Right ventricle myocardium superior (tissue), 1 donor: ENCODE results near the gene BRIX1. TPM values are rescaled to one million over a fixed set of nuclear protein-coding genes. Genes with fewer than 3 reads are reported as not detected.
"Not testable (repeated sequence)": the region's sequence is repeated elsewhere in the genome, so short reads cannot be mapped to it uniquely, and the experiment has no call there.

ENCODE experiments used
- ATAC-seq: fragments of 200-7000 bp; cut with Tn5 transposase; one replicate; pipeline ENCODE4 v1.9.1; 2020; ENCODE audit warnings: mild to moderate bottlenecking; ENCODE audit not compliant: poor library complexity
- DNase-seq: peaks from one replicate; pipeline ENCODE4 v3.0.0-alpha.2; 2020
- intact Hi-C: fragments of 100-400 bp; cut with DNase I; formaldehyde crosslinking; loops from one replicate; pipeline ENCODE4 v1.11.2; 2022
- total RNA-seq: library from RNA; stranded (reverse); fragmentation: NEBNext Ultra II Directional; extraction: Animal tissue kit (Norgen Biotek cat#: 25700); gene quantifications from one replicate; pipeline ENCODE4 v1.2.1, GENCODE V29; 2021
- donor health status: DM: no; HTN: yes; CAD: no; lungs with severe emphysema.

The BRIX1 gene
- total RNA-seq, 1 donor from 2014 or later = 9.0 TPM

GRCh38 chr5:34932947-34933346 lies 17.4 kb downstream of the BRIX1 start:
- DNase-seq (no peak), ATAC-seq (no peak)
- intact Hi-C loops = no loop called here

GRCh38 chr5:34941936-34942335 lies 26.4 kb downstream of the BRIX1 start:
- DNase-seq = no peak
- no peak for ATAC-seq
- intact Hi-C loops = no loop called here

DNA sequence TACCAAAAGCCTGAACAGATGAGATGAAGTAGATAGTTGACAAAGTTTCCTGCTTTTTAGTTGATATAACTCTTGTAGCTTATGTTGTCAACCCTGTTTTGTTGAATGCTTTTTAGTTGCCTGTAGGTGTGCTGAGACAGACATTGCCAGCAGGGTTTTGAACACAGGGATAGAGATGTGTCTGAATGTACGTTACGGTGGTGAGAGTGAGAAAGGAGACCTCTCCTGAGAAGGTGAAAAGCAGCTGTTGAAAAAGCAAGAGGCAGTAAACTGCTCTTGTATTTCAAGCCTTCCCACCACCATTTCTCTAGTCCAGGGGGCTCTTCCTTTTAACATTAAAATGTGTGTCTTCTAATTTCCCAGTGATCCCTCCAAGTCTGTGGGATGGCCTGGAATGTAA lies 28.5 kb downstream of the BRIX1 start:
- intact Hi-C loops = no loop called here
- DNase-seq (no peak), ATAC-seq (peak; percentile 52)

DNA sequence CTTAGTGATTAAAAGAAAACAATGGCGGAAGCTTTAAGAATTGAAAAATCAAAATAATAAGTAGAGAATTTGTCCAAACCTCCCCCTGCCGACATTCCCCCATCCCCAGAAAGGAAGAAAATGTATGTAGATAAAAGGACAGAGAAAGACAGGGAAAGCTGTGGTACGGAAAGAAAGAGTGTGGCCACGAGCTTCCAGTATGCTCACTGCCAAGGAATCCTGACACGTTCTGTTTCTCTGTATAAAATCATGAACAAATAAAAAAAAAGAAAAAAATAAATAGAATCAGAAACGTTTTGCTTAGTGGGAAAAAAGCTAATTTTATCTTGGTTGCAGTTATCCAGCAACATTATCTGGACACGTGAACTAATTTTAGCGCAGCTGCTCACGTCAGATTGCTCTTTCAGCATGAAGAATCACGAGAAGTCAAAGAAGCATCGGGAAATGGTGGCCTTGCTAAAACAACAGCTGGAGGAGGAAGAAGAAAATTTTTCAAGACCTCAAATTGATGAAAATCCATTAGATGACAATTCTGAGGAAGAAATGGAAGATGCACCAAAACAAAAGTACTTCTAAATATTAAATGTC lies 29.0 kb downstream of the BRIX1 start:
- DNase-seq (no peak), ATAC-seq (peak; percentile 79)
- intact Hi-C loops = no loop called here

DNA sequence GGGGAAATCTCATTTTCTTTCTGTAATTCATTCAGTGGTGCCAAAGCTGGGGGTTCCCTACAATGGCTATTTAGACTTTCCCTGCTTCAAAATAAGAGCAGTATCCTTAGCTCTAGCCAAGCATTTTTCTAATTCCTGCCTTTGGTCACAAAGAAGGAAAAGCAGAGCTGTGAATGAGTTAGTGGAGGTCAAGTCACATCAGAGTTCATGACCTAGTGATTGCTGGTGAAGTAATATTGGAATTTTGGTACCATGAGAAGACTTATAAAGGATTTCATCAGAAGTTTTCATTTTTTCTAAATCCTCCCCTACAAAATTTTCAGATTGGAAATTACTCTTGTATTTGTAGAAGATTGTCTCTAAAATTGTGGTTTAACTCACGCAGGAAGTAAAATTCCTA lies 41.8 kb downstream of the BRIX1 start:
- intact Hi-C loops = no loop called here
- ATAC-seq (no peak), DNase-seq (no peak)

GRCh38 chr5:34957857-34958690 lies 42.6 kb downstream of the BRIX1 start:
- intact Hi-C loops = no loop called here
- ATAC-seq (peak; percentile 62), DNase-seq (no peak)

DNA sequence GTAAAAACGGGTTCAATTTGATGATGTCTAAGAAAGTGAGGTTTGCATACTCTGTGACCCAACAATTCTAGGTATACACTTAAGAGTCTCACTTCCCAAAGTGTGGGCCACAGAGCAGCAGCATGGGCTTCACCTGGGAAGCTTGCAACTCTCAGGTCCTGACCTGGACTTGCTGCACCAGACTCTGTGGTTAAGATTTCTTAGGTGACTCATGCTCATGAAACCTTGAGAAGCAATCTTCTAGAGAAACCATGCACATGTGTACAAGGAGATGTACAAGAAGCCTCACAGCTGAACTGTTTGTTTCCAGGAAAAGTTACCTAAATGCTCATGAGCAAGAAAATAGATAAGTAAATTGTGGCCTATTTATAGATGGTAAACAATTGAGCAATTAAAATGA lies 43.8 kb downstream of the BRIX1 start:
- ATAC-seq (no peak), DNase-seq (no peak)
- intact Hi-C loops = no loop called here

DNA sequence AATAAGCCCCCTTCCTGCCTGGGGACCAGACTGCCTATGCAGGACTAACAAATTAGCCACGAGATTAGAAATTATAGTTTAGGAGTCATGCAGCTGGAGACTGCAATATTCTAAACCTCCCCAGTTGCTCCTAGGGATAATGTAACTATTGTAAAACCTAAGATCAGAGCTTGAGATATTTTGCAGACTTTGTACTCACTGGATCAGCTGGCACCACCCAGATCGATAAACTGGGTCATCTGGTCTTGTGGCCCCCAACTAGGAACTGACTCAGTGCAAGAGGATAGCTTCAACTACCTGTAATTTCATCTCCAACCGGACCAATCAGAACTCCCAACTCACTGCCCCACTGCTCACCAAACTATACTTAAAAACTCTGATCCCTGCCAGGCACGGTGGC lies 52.0 kb downstream of the BRIX1 start:
- DNase-seq (no peak), ATAC-seq (no peak)
- intact Hi-C loops = no loop called here

DNA sequence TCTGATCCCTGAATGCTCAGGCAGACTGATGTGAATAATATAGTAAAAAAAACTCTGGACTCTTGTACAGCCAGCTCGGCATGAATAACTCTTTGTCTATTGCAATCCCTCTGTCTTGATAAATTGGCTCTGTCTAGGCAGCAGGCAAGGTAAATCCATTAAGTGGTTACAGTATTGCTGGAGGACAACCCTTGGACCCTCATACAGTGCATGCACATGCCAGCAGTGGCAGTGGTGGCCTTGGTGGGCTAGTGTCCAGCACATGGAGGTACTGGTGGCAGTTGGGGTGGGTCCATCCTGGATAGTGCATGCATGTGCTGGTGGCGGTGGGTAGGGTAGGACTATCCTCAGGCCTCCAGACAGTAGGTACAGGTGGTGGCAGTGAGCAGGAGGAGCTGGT lies 52.7 kb downstream of the BRIX1 start:
- no peak for DNase-seq
- intact Hi-C loops = no loop called here
- ATAC-seq = no peak

- ATAC-seq (no peak), DNase-seq (no peak)
- intact Hi-C loops = no loop called here
Measured at GRCh38 chr5:34970552-34970951, 55.0 kb downstream of the BRIX1 start.

- DNase-seq, intact Hi-C loops, ATAC-seq: not testable (repeated sequence)
Measured at GRCh38 chr5:34971655-34972054, 56.1 kb downstream of the BRIX1 start.

Other genes starting within 250 kb of the BRIX1 start
- not detected for gene TTC23L, start 76.5 kb upstream of the BRIX1 start, total RNA-seq
- 21.5 TPM for gene RAD1, start 207 bp upstream of the BRIX1 start, total RNA-seq
- 50.3 TPM for gene DNAJC21, start 13.8 kb downstream of the BRIX1 start, total RNA-seq
- not detected for gene AGXT2, start 132.2 kb downstream of the BRIX1 start, total RNA-seq